Ovary (tissue), 9 donors: ENCODE data around the gene RNU2-63P. TPM values are rescaled to one million over a fixed set of nuclear protein-coding genes. Genes with fewer than 3 reads are reported as not detected.
A peak's percentile ranks its signal among the peaks of the same experiment; 100 is the strongest.
"Not testable (repeated sequence)": the region's sequence is repeated elsewhere in the genome, so short reads cannot be mapped to it uniquely, and the experiment has no call there.

Experiments used
- DNase-seq, 5 donors: peaks; one replicate each; pipeline ENCODE4 v3.0.0-alpha.2; 2019 to 2020
- H3K27ac ChIP-seq, 2 donors: fragments of 200-600 bp; one replicate each; pipeline versions ENCODE4 v1.5.1 to v1.8.0; 2019 to 2022
- H3K27me3 ChIP-seq: fragments of 200-600 bp; one replicate; pipeline ENCODE4 v1.8.0; 2022
- H3K36me3 ChIP-seq: fragments of 200-600 bp; sonication (generic); one replicate; pipeline ENCODE4 v1.5.1; 2019
- H3K4me1 ChIP-seq: one replicate; pipeline ENCODE4 v1.8.1; 2013; ENCODE audit warnings: mild to moderate bottlenecking, moderate library complexity; ENCODE audit not compliant: insufficient read depth
- H3K4me3 ChIP-seq: fragments of 200-600 bp; sonication (generic); one replicate; pipeline ENCODE4 v1.5.1; 2017
- H3K9me3 ChIP-seq, 2 donors: fragments of 200-600 bp in 1 of 2; sonication (generic) in 1 of 2; one replicate each; pipeline versions ENCODE4 v1.5.1 to v1.8.1; 2013 to 2019; ENCODE audit warnings: mild to moderate bottlenecking in 1 of 2, moderate library complexity in 1 of 2
- CTCF ChIP-seq, 3 donors: fragments of 450-650 bp in 2 of 3; fragments of 200-600 bp in 1 of 3; IDR thresholded peaks; one replicate each; pipeline versions ENCODE4 v1.5.1 to v1.8.0; 2016 to 2022; ENCODE audit warnings: antibody characterized with exemption in 3 of 3, mild to moderate bottlenecking in 1 of 3
- EP300 ChIP-seq: sonication (generic); formaldehyde crosslinking; IDR thresholded peaks from one replicate; pipeline ENCODE4 v1.6.1; 2017; ENCODE audit warnings: antibody characterized with exemption
- POLR2A ChIP-seq: fragments of 450-650 bp; IDR thresholded peaks from one replicate; pipeline ENCODE4 v1.6.1; 2017; ENCODE audit warnings: antibody characterized with exemption, mild to moderate bottlenecking, moderate library complexity
- WGBS, 3 donors: extraction: QIAGEN DNeasy Blood & Tissue Kit in 1 of 3; methylation state at CpG; one replicate each; pipeline versions ENCODE4 v1.1.5 to v1.1.7; 2013 to 2017; 5-methylcytosine and 5-hydroxymethylcytosine counted together
- intact Hi-C, 4 donors: fragments of 100-400 bp; cut with DNase I; formaldehyde crosslinking; loops; one replicate each; pipeline versions ENCODE4 v1.11.0 to v1.15.1; 2022 to 2023
- polyA plus RNA-seq, 2 donors: library from polyadenylated mRNA; stranded (reverse); fragments of 200-250 nt in 1 of 2; fragments of 350-450 nt in 1 of 2; fragmentation: Illumina TruSeq in 1 of 2; extraction: RNeasy Lipid Tissue Mini Kit (QIAGEN cat#74804) in 1 of 2; gene quantifications; one replicate each; pipeline ENCODE4 v1.2.3, GENCODE V29; 2013 to 2014
- total RNA-seq, 7 donors: library from RNA; depleted of rRNA in 2 of 7; stranded (reverse); fragments of >200 nt in 2 of 7; fragmentation: NEBNext Ultra II Directional in 3 of 7; extraction: Animal tissue kit (Norgen Biotek cat#: 25700) in 3 of 7; gene quantifications; one replicate each; pipeline versions ENCODE4 v1.1.0 to v1.2.4, GENCODE V29; 2016 to 2023
- donor health status: DM: no; HTN: no; CAD: no; lungs with moderate emphysema.
- donor health status: DM: no; HTN: no; CAD: no.
- donor health status: Bipolar disorder and iron deficiency.
- donor health status: DM: yes; HTN: yes; CAD: no.
- donor health status: DM: no; HTN: no; CAD: no.
- donor health status: DM: yes; HTN: yes; CAD: no.

The RNU2-63P gene
- total and polyA plus RNA-seq, 9 donors, result 2.3 to 8.3 TPM; not detected in 7

DNA sequence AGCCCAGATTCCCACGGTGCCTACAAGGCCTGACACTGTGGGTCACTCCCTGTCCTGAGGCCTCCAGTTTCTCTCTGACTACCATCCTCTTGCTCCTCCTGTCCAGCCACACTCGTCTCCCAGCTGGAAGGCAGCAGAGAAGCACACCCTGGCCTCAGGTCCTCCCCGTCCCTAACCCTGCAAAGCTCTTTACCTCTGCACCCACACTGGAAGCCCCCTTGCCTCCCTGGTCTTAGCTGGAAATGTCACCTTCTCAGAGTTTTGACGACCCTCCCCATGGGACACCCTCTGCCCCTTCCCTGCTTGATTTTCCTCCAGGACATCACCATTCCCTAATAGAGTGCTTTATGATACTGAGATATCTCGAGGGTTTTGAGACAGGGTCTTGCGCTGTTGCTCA is 10.6 kb downstream of the RNU2-63P start:
- Histone ChIP-seq H3K4me3 (no peak overlapping the region), H3K4me1 (no peaks in the 10 kb centered on the region), H3K36me3 (no peaks in the 10 kb centered on the region), H3K27me3 (no peaks in the 10 kb centered on the region), H3K9me3 (no peaks in the 10 kb centered on the region), H3K27ac (no peak overlapping the region)
- DNase-seq, result no peak
- no peak for TF ChIP-seq POLR2A
- WGBS, 3 donors, result 83 to 91% (median 85%) methylated on average over 6 of the region's 6 CpGs
- intact Hi-C loops, result no loop called here

DNA sequence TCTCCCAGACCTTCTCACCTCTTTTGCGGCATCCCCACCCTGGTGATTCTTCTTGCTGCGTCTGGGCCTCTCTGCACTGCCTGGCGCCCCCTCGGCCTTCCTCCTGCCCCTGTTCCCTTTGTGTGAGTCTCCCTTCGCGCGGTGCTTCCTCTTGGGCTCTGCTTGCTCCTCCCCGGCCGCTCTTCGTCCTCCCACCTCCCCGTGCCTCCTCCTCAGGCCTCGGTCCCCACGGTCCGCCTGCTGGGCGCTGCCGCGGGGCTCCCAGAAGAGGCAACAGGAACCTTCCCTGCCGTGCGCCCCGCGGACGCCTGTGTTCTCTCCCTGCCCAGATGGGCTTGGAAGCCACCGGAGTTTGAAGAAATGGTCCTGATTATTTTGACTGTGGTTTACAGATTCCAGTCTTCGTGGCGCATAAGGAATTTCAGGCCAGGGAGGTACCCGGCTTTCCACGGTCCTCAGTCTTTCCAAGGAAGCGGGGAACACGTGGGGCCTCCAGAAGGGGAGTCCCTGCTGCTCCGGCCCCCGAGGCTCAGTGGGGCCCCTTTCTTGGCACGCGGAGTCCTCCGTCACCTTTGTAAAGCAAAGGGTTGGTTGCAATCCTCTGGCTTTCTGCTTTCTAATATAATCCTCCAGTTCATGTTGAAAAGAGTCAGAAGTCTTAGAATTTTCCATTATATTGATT is 13.1 kb downstream of the RNU2-63P start:
- Histone ChIP-seq H3K27me3 (no peaks in the 10 kb centered on the region), H3K27ac (no peak overlapping the region), H3K9me3 (no peaks in the 10 kb centered on the region), H3K4me1 (no peaks in the 10 kb centered on the region), H3K4me3 (no peak overlapping the region), H3K36me3 (no peaks in the 10 kb centered on the region)
- peak in 1 of 5 donors; percentile 38 for DNase-seq
- TF ChIP-seq POLR2A (no peak), EP300 (no peak), CTCF (IDR thresholded peaks at IDR 0.05) (no peak)
- WGBS, 3 donors, result 18 to 39% (median 31%) methylated on average over 34 of the region's 34 CpGs
- intact Hi-C loops, result no loop called here

DNA sequence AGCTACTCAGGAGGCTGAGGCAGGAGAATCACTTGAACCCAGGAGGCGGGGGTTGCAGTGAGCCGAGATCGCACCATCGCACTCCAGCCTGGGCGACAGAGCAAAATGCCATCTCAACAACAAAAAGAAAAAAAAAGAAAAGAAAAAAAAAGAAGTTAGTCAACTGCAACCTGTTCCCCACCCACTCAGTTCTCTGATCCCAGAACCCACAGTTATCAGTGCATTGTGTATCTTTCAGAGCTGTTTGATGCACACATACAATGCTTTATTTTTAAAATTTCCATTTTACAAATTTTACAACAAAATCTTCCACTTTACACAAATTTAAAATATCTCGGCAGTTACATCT is 14.0 kb downstream of the RNU2-63P start:
- DNase-seq, result no peak
- TF ChIP-seq CTCF (IDR thresholded peaks at IDR 0.05) (no peak), EP300 (no peak), POLR2A (no peak)
- no peak overlapping the region for H3K27ac ChIP-seq
- no peaks in the 10 kb centered on the region for H3K27me3 ChIP-seq
- H3K36me3 ChIP-seq, result no peaks in the 10 kb centered on the region
- intact Hi-C loops, result no loop called here
- H3K4me1 ChIP-seq, result no peaks in the 10 kb centered on the region
- H3K4me3 ChIP-seq, result no peak overlapping the region
- no peaks in the 10 kb centered on the region for H3K9me3 ChIP-seq
- 93 to 95% (median 95%) methylated on average over 6 of the region's 6 CpGs for WGBS, 3 donors

DNA sequence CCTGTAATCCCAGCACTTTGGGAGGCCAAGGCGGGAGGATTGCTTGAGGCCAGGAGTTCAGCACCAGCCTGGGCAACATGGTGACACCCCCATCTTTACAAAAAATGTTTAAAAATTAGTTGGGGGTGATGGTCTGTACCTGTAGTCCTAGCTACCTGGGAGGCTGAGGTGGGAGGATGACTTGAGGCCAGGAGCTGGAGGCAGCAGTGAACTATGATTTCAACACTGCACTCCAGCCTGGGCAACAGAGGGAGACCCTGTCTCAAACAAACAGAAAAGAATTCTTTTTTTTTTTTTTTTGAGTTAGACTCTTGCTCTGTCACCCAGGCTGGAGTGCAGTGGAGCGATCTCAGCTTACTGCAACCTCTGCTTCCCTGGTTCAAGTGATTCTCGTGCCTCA is 15.9 kb downstream of the RNU2-63P start:
- H3K36me3 ChIP-seq, DNase-seq, H3K4me3 ChIP-seq, H3K27ac ChIP-seq, H3K27me3 ChIP-seq, H3K4me1 ChIP-seq, H3K9me3 ChIP-seq, intact Hi-C loops: not testable (repeated sequence)
- WGBS, 3 donors, result 60 to 62% (median 62%) methylated on average over 3 of the region's 3 CpGs

- Histone ChIP-seq H3K36me3 (no peaks in the 10 kb centered on the region), H3K9me3 (no peaks in the 10 kb centered on the region), H3K4me3 (no peak overlapping the region), H3K4me1 (no peaks in the 10 kb centered on the region), H3K27ac (no peak overlapping the region), H3K27me3 (no peaks in the 10 kb centered on the region)
- DNase-seq, result no peak
- intact Hi-C loops, result no loop called here
- TF ChIP-seq EP300 (no peak), CTCF (IDR thresholded peaks at IDR 0.05) (no peak), POLR2A (no peak)
- WGBS, 3 donors, result 69 to 75% (median 74%) methylated on average over 6 of the region's 6 CpGs
Observed at GRCh38 chr2:87996570-87996969, 19.8 kb downstream of the RNU2-63P start.
